Choroid plexus epithelial cell (primary cell): ENCODE measurements around the gene TEX11.

Experiments used
- DNase-seq: peaks from one replicate; pipeline ENCODE4 v3.0.0-alpha.2; 2010; ENCODE audit warnings: low read depth
- H3K4me3 ChIP-seq: 2 replicates; pipeline ENCODE4 v1.5.1; 2011; ENCODE audit warnings: low read depth, mild to moderate bottlenecking, control low read depth, low read length, moderate library complexity
- TF ChIP-seq, protein P1 (sequence below): conservative IDR thresholded peaks from 2 replicates; pipeline ENCODE4 v1.5.1; 2011; ENCODE audit warnings: low read depth, mild to moderate bottlenecking, control low read depth, inconsistent platforms, low read length, moderate library complexity

The TEX11 gene

DNA sequence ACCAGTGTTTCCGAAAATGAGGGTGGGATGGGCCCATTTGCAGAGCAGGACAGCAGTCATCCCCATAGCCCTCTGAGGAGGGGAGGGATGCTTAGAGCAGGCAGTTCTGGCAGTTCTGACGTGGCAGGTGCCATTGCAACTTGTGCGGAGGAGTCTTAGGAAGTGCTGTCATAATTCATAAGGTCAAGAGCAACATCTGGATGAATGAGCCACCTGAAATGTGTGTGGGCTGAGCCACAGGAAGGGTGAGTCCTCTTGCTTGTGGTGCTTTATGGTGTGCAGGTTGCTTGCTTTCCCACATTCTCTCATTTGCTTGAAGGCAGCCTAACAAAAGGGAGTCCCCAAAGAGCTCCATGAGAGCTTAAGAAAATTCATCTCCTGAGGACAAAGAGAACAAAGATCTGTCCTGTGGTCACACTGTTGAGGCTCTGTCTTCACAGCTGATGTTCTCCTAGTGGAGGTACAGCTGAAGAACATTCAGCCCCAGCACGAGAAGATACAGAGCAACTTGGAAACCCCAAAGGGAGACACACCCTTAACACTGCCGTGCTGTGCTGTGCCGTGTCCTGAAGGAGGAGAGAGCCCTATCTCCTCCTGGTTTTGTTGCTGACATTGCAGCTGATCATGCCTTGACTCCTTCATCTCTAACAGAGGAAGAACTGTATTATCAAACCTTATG lies 403.6 kb downstream of the TEX11 start:
- no peak for DNase-seq
- TF ChIP-seq, protein P1, sequence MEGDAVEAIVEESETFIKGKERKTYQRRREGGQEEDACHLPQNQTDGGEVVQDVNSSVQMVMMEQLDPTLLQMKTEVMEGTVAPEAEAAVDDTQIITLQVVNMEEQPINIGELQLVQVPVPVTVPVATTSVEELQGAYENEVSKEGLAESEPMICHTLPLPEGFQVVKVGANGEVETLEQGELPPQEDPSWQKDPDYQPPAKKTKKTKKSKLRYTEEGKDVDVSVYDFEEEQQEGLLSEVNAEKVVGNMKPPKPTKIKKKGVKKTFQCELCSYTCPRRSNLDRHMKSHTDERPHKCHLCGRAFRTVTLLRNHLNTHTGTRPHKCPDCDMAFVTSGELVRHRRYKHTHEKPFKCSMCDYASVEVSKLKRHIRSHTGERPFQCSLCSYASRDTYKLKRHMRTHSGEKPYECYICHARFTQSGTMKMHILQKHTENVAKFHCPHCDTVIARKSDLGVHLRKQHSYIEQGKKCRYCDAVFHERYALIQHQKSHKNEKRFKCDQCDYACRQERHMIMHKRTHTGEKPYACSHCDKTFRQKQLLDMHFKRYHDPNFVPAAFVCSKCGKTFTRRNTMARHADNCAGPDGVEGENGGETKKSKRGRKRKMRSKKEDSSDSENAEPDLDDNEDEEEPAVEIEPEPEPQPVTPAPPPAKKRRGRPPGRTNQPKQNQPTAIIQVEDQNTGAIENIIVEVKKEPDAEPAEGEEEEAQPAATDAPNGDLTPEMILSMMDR = no peak
- no peak overlapping the region for H3K4me3 ChIP-seq

DNA sequence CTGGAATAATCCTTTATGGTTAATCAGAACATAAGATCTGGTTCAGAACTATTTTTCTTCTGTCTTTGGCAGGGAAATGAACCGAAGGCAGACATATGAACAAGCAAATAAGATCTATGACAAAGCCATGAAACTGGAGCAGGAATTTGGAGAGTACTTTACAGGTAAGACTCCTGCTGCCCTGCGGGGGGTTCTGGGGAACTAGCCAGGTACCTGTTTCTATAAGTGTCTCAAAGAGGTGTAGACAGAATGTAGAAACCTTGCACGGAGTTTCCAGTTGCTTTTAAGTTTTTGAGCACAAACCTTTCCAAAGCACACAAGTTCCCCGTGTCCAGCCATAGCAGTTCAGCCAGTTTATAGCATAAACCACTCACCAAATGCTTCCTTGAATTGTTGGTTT lies 407.7 kb downstream of the TEX11 start:
- DNase-seq = no peak
- TF ChIP-seq, protein P1 = no peak
- no peak overlapping the region for H3K4me3 ChIP-seq

DNA sequence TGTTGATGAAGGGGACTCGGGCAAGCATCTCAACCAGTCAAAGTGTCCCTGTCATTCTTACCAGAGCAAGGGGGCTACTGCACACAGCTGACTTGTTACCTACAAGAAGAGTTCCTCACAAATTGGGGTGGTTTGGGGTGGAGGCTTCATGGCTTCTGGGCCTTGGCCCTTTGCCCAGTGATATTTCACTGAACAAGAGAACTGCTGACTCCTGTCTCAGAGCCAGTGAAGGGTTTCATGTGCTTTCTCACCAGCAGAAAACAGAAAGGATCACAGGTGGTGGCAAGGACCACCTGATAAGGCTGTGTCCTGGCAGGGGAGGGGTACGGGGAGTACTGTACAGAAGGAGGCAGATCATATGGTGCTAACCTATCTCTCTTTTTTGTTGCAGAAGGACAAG lies 410.4 kb downstream of the TEX11 start:
- DNase-seq = no peak
- TF ChIP-seq, protein P1 = no peak
- no peak overlapping the region for H3K4me3 ChIP-seq

DNA sequence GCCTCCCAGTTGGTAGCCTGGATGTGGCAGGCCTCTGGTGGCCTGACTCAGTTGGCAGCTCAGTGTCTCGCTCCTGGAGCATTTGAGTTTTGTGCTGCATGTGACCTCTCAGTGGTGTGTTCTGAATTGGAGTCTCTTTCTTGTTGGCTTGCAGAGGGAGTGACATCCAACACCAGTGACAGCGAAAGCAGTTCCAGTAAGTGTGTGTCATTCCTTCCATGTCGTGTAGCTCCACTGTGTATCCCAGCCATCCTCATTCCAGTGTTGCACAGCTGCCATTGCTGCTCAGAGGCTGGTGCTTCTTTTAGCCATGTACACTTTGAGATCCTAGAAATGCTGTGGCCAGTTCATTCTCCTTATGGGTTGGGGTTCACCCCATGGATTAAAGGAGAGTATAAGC lies 411.5 kb downstream of the TEX11 start:
- no peak overlapping the region for H3K4me3 ChIP-seq
- TF ChIP-seq, protein P1 = no peak
- DNase-seq = no peak

DNA sequence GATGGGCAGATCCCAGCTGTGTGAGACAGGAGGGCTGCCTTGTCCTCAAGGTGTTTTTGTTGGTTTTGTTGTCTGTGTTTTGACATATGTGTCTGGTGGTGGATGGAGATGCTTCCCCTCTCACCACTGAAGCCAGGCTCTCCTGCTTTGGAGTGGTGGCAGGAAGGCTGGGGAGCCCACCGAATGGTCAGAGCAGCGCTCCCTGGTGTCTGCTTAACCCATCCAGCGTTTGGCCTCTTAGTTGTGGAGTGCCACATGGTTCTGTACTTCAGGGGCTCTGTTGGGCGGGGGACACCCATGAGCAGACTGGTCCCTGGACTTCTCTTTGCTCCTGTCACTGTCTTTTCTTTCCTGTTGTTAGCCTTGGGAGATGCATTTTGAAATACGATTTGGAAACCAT lies 412.0 kb downstream of the TEX11 start:
- DNase-seq = no peak
- TF ChIP-seq, protein P1 = no peak
- H3K4me3 ChIP-seq = no peak overlapping the region

DNA sequence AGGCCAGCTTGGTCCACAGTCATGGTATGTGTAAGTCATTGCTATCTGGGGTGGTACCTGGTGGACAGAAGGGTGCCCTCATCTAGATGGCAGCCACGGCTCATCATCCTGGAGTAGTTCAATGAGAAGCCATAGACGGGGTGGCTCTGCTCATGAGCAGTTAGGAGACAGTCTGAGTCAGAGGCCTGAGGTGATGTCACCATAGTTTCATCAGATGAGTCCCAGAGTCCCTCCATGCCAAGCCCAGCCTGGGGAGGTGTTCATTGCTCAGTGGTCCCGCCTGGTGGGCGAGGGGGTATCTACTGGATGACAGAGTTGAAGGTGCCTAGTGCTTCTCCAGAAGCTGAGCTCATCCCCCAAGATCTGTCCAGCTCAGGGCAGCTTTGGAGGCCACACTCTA lies 414.1 kb downstream of the TEX11 start:
- H3K4me3 ChIP-seq = no peak overlapping the region
- no peak for DNase-seq
- TF ChIP-seq, protein P1 = no peak

DNA sequence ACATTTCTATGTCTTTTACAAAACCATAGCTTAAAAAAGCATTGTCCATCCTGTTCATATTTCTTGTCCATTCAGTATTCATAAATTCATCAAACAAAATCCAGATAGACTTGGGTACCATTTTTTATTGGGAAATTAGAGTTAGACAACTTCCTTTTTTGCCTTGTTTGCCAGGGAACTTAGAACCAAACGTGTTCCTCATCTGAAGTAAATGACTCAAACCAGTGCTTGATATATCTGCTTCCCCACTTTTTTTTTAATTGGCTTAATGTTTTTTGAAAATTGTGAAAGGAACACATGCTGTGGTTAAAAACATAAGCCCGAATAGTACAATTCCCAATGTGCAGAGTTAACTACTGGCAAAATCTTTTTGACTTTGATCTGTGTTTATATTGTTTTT lies 419.7 kb downstream of the TEX11 start:
- DNase-seq = no peak
- TF ChIP-seq, protein P1 = no peak

More for the DNA sequence above, 419.7 kb downstream of the TEX11 start:
- no peak overlapping the region for H3K4me3 ChIP-seq
